Upper lobe of right lung (tissue), 1 donor: Measurements from ENCODE around the gene THRAP3. TPM values are rescaled to one million over a fixed set of nuclear protein-coding genes. Genes with fewer than 3 reads are reported as not detected.

Source experiments
- ATAC-seq: fragments of 200-7000 bp; cut with Tn5 transposase; one replicate; pipeline ENCODE4 v1.9.1; 2020; ENCODE audit warnings: mild to moderate bottlenecking, moderate library complexity
- DNase-seq: peaks from one replicate; pipeline ENCODE4 v3.0.0-alpha.2; 2020
- H3K27ac ChIP-seq: fragments of 200-600 bp; one replicate; pipeline ENCODE4 v1.8.0; 2022
- H3K27me3 ChIP-seq: fragments of 200-600 bp; one replicate; pipeline ENCODE4 v1.8.0; 2022; ENCODE audit warnings: mild to moderate bottlenecking
- H3K36me3 ChIP-seq: fragments of 200-600 bp; one replicate; pipeline ENCODE4 v1.8.0; 2022
- H3K4me1 ChIP-seq: fragments of 200-600 bp; one replicate; pipeline ENCODE4 v1.8.0; 2022
- H3K4me3 ChIP-seq: fragments of 200-600 bp; one replicate; pipeline ENCODE4 v1.8.0; 2022; ENCODE audit warnings: mild to moderate bottlenecking
- H3K9me3 ChIP-seq: fragments of 200-600 bp; one replicate; pipeline ENCODE4 v1.8.0; 2022
- CTCF ChIP-seq: fragments of 200-600 bp; IDR thresholded peaks from one replicate; pipeline ENCODE4 v1.8.0; 2022; ENCODE audit warnings: antibody characterized with exemption
- intact Hi-C: fragments of 100-400 bp; cut with DNase I; formaldehyde crosslinking; loops from one replicate; pipeline ENCODE4 v1.11.0; 2022
- total RNA-seq: library from RNA; stranded (reverse); fragmentation: NEBNext Ultra II Directional; extraction: Animal tissue kit (Norgen Biotek cat#: 25700); gene quantifications from one replicate; pipeline ENCODE4 v1.2.1, GENCODE V29; 2021
- donor health status: DM: no; HTN: yes; CAD: no; lungs with severe emphysema.

Gene THRAP3
- total RNA-seq, 1 donor from 2014 or later, result 88.6 TPM

- no peak overlapping the region for H3K4me3 ChIP-seq
- peaks cover 30% of the 10 kb centered on the region for H3K4me1 ChIP-seq
- H3K36me3 ChIP-seq, result peaks cover 65% of the 10 kb centered on the region
- ATAC-seq, result no peak
- no peak overlapping the region for H3K27ac ChIP-seq
- intact Hi-C loops, result loop anchor here (10.0 kb wide), 1 partner anchor 78 kb away; no protein-coding TSS in a partner anchor
- H3K27me3 ChIP-seq, result no peaks in the 10 kb centered on the region
- H3K9me3 ChIP-seq, result no peaks in the 10 kb centered on the region
- TF ChIP-seq CTCF, result no peak
- no peak for DNase-seq
Observed at GRCh38 chr1:36346741-36347370, 122.6 kb downstream of the THRAP3 start.

- DNase-seq (no peak), ATAC-seq (no peak)
- Histone ChIP-seq H3K27me3 (no peaks in the 10 kb centered on the region), H3K36me3 (peaks cover 60% of the 10 kb centered on the region), H3K27ac (peak overlapping the region; percentile 56), H3K9me3 (no peaks in the 10 kb centered on the region), H3K4me1 (peaks cover 41% of the 10 kb centered on the region), H3K4me3 (no peak overlapping the region)
- intact Hi-C loops, result loop anchor here (10.0 kb wide), 1 partner anchor 76 kb away; no protein-coding TSS in a partner anchor
- TF ChIP-seq CTCF, result no peak
Observed at GRCh38 chr1:36349241-36349671, 125.0 kb downstream of the THRAP3 start.

- peaks cover 41% of the 10 kb centered on the region for H3K4me1 ChIP-seq
- intact Hi-C loops, result loop anchor here (10.0 kb wide), 1 partner anchor 75 kb away; no protein-coding TSS in a partner anchor
- TF ChIP-seq CTCF, result no peak
- peaks cover 60% of the 10 kb centered on the region for H3K36me3 ChIP-seq
- DNase-seq (no peak), ATAC-seq (no peak)
- no peaks in the 10 kb centered on the region for H3K27me3 ChIP-seq
- H3K9me3 ChIP-seq, result no peaks in the 10 kb centered on the region
- H3K27ac ChIP-seq, result peak overlapping the region; percentile 56
- H3K4me3 ChIP-seq, result no peak overlapping the region
Observed at GRCh38 chr1:36349839-36350238, 125.6 kb downstream of the THRAP3 start.

- H3K9me3 ChIP-seq, result no peaks in the 10 kb centered on the region
- peak overlapping the region; percentile 56 for H3K27ac ChIP-seq
- H3K4me3 ChIP-seq, result no peak overlapping the region
- no peak for TF ChIP-seq CTCF
- H3K4me1 ChIP-seq, result peaks cover 41% of the 10 kb centered on the region
- peak; percentile 80 for DNase-seq
- no peaks in the 10 kb centered on the region for H3K27me3 ChIP-seq
- intact Hi-C loops, result no loop called here
- H3K36me3 ChIP-seq, result peaks cover 60% of the 10 kb centered on the region
- ATAC-seq, result peak; percentile 74
Observed at GRCh38 chr1:36350659-36351226, 126.5 kb downstream of the THRAP3 start.

GRCh38 chr1:36351227-36351977 is 127.2 kb downstream of the THRAP3 start:
- Histone ChIP-seq H3K36me3 (peaks cover 55% of the 10 kb centered on the region), H3K27ac (peak overlapping the region; percentile 56)

More at GRCh38 chr1:36351227-36351977, 127.2 kb downstream of the THRAP3 start:
- no peaks in the 10 kb centered on the region for H3K27me3 ChIP-seq
- no peaks in the 10 kb centered on the region for H3K9me3 ChIP-seq
- H3K4me1 ChIP-seq, result peaks cover 41% of the 10 kb centered on the region
- ATAC-seq (peak; percentile 38), DNase-seq (no peak)
- no peak for TF ChIP-seq CTCF
- intact Hi-C loops, result no loop called here
- no peak overlapping the region for H3K4me3 ChIP-seq
